HEK293T (cell line): Measurements from ENCODE around the gene KCNQ2.

ENCODE experiments used
- BHLHE40 ChIP-seq: fragments of 450-650 bp; IDR thresholded peaks from 2 replicates; pipeline ENCODE4 v1.6.1; 2016; ENCODE audit warnings: mild to moderate bottlenecking, moderate library complexity, borderline replicate concordance
- CTBP1 ChIP-seq: fragments of 450-650 bp; IDR thresholded peaks from 2 replicates; pipeline ENCODE4 v1.6.1; 2016; ENCODE audit warnings: borderline replicate concordance
- ELF4 ChIP-seq: fragments of 450-650 bp; IDR thresholded peaks from 2 replicates; pipeline ENCODE4 v1.6.1; 2017; ENCODE audit warnings: antibody characterized with exemption
- FOXK2 ChIP-seq: fragments of 450-650 bp; IDR thresholded peaks from 2 replicates; pipeline ENCODE4 v1.6.1; 2016; ENCODE audit warnings: mild to moderate bottlenecking
- FOXM1 ChIP-seq: fragments of 450-650 bp; IDR thresholded peaks from 2 replicates; pipeline ENCODE4 v1.6.1; 2017; ENCODE audit warnings: mild to moderate bottlenecking, borderline replicate concordance
- HDGF ChIP-seq: fragments of 450-650 bp; IDR thresholded peaks from 2 replicates; pipeline ENCODE4 v1.6.1; 2017; ENCODE audit warnings: antibody characterized with exemption, borderline replicate concordance
- L3MBTL2 ChIP-seq: fragments of 450-650 bp; conservative IDR thresholded peaks from 2 replicates; pipeline ENCODE4 v1.6.1; 2016; ENCODE audit warnings: mild to moderate bottlenecking
- LEF1 ChIP-seq: fragments of 450-650 bp; IDR thresholded peaks from 2 replicates; pipeline ENCODE4 v1.6.1; 2017; ENCODE audit warnings: mild to moderate bottlenecking, borderline replicate concordance
- NFRKB ChIP-seq: fragments of 450-650 bp; IDR thresholded peaks from 2 replicates; pipeline ENCODE4 v1.6.1; 2016; ENCODE audit warnings: mild to moderate bottlenecking, moderate library complexity
- PKNOX1 ChIP-seq: fragments of 450-650 bp; IDR thresholded peaks from 2 replicates; pipeline ENCODE4 v1.6.1; 2016
- SP1 ChIP-seq: fragments of 450-650 bp; IDR thresholded peaks from 2 replicates; pipeline ENCODE4 v1.6.1; 2017
- SUZ12 ChIP-seq: fragments of 450-650 bp; IDR thresholded peaks from 2 replicates; pipeline ENCODE4 v1.6.1; 2016; ENCODE audit warnings: mild to moderate bottlenecking
- TARDBP ChIP-seq: fragments of 450-650 bp; IDR thresholded peaks from 2 replicates; pipeline ENCODE4 v1.6.1; 2016
- ZNF384 ChIP-seq: fragments of 450-650 bp; IDR thresholded peaks from 2 replicates; pipeline ENCODE4 v1.6.1; 2016

- TF ChIP-seq SP1 (no peak), BHLHE40 (no peak), FOXK2 (no peak), NFRKB (no peak), FOXM1 (no peak), TARDBP (no peak), SUZ12 (no peak), ZNF384 (no peak), LEF1 (no peak), L3MBTL2 (no peak), ELF4 (no peak), HDGF (no peak), PKNOX1 (no peak), CTBP1 (no peak)
These were observed 34.3 kb downstream of the KCNQ2 start for GRCh38 chr20:63438121-63438520.
